Gastrocnemius medialis (tissue), 4 donors: ENCODE results near the gene MDGA2. TPM values are rescaled to one million over a fixed set of nuclear protein-coding genes. Genes with fewer than 3 reads are reported as not detected.

ENCODE experiments used
- ATAC-seq, 2 donors: fragments of 150-250 bp; one replicate each; pipeline ENCODE4 v1.9.1; 2016
- DNase-seq, 2 donors: peaks; one replicate each; pipeline ENCODE4 v3.0.0-alpha.2; 2019
- H3K27ac ChIP-seq, 4 donors: fragments of 200-600 bp; sonication (generic); 1 replicate in 1 of 4; 2 replicates in 3 of 4; pipeline ENCODE4 v1.5.1; 2016 to 2018; ENCODE audit warnings: mild to moderate bottlenecking in 2 of 4, moderate library complexity in 1 of 4
- H3K27me3 ChIP-seq, 3 donors: fragments of 200-600 bp; sonication (generic) in 2 of 3; 1 replicate in 1 of 3; 2 replicates in 2 of 3; pipeline versions ENCODE4 v1.5.1 to v1.6.0; 2016 to 2019; ENCODE audit warnings: mild to moderate bottlenecking in 1 of 3, moderate library complexity in 1 of 3
- H3K36me3 ChIP-seq, 2 donors: fragments of 200-600 bp; sonication (generic) in 1 of 2; one replicate each; pipeline ENCODE4 v1.5.1; 2017 to 2018
- H3K4me1 ChIP-seq, 2 donors: fragments of 200-600 bp; sonication (generic) in 1 of 2; one replicate each; pipeline ENCODE4 v1.5.1; 2016 to 2017; ENCODE audit warnings: mild to moderate bottlenecking in 2 of 2
- H3K4me3 ChIP-seq, 4 donors: fragments of 200-600 bp; sonication (generic) in 3 of 4; 1 replicate in 1 of 4; 2 replicates in 3 of 4; pipeline ENCODE4 v1.5.1; 2016 to 2019; ENCODE audit warnings: mild to moderate bottlenecking in 2 of 4
- H3K9me3 ChIP-seq, 3 donors: fragments of 200-600 bp; sonication (generic) in 2 of 3; 1 replicate in 1 of 3; 2 replicates in 2 of 3; pipeline ENCODE4 v1.5.1; 2016 to 2019
- POLR2A ChIP-seq, 2 donors: fragments of 450-650 bp; IDR thresholded peaks; one replicate each; pipeline ENCODE4 v1.6.1; 2017; ENCODE audit warnings: antibody characterized with exemption in 2 of 2, mild to moderate bottlenecking in 2 of 2, moderate library complexity in 2 of 2
- in situ Hi-C, 4 donors: fragments of 200-750 bp; cut with MboI; loops; one replicate each; pipeline versions ENCODE4 v1.15.0 to v1.8.0; 2017; ENCODE audit warnings: low sequenced_read_pairs in 4 of 4
- intact Hi-C: fragments of 100-400 bp; cut with DNase I; formaldehyde crosslinking; loops from one replicate; pipeline ENCODE4 v1.15.1; 2023; ENCODE audit warnings: low total_unique reads
- total RNA-seq, 4 donors: library from RNA; depleted of rRNA; stranded (reverse); fragments of >200 nt; gene quantifications; one replicate each; pipeline versions ENCODE4 v1.1.0 to v1.2.3, GENCODE V29; 2016
- TF ChIP-seq, protein P1 (sequence below), 5 experiments: fragments of 450-650 bp in 3 of 5; fragments of 200-600 bp in 2 of 5; sonication (generic) in 2 of 5; IDR thresholded peaks in 4 of 5; conservative IDR thresholded peaks in 1 of 5; 1 replicate in 4 of 5; 2 replicates in 1 of 5; pipeline ENCODE4 v1.5.1; 2016 to 2019; ENCODE audit warnings: antibody characterized with exemption in 5 of 5, mild to moderate bottlenecking in 3 of 5, moderate library complexity in 3 of 5

Gene MDGA2
- total RNA-seq, 4 donors from 2014 or later: not detected

DNA sequence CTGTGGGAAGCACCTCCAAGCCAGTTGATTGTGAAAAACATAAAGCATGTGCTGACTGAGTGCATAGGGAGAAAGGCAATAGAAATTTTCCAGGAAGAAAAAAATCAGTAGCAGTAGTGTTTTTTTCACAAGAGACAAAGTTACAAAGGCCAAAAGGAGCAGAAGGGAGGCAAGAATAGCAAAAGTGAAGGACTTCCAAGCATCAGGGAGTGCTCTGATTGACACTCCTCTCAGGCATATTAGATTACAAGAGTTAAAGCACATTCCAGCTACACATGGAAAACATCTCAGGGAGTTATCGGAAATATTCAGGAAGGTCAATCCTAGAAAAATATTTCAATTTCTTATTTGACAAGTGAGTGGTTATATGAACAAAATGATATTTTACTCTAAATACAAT is 508.0 kb downstream of the MDGA2 start:
- Histone ChIP-seq H3K4me1 (no peaks in the 10 kb centered on the region), H3K9me3 (no peaks in the 10 kb centered on the region), H3K36me3 (no peaks in the 10 kb centered on the region), H3K27ac (no peak overlapping the region), H3K27me3 (no peaks in the 10 kb centered on the region), H3K4me3 (no peak overlapping the region)
- no peak for TF ChIP-seq POLR2A (IDR thresholded peaks at IDR 0.05)
- TF ChIP-seq, protein P1, sequence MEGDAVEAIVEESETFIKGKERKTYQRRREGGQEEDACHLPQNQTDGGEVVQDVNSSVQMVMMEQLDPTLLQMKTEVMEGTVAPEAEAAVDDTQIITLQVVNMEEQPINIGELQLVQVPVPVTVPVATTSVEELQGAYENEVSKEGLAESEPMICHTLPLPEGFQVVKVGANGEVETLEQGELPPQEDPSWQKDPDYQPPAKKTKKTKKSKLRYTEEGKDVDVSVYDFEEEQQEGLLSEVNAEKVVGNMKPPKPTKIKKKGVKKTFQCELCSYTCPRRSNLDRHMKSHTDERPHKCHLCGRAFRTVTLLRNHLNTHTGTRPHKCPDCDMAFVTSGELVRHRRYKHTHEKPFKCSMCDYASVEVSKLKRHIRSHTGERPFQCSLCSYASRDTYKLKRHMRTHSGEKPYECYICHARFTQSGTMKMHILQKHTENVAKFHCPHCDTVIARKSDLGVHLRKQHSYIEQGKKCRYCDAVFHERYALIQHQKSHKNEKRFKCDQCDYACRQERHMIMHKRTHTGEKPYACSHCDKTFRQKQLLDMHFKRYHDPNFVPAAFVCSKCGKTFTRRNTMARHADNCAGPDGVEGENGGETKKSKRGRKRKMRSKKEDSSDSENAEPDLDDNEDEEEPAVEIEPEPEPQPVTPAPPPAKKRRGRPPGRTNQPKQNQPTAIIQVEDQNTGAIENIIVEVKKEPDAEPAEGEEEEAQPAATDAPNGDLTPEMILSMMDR (IDR thresholded peaks at IDR 0.05 in 4 of 5, conservative IDR thresholded peaks at IDR 0.05 in 1 of 5): no peak
- no peak for ATAC-seq
- in situ Hi-C loops: no loop called here
- intact Hi-C loops: no loop called here
- DNase-seq: no peak

DNA sequence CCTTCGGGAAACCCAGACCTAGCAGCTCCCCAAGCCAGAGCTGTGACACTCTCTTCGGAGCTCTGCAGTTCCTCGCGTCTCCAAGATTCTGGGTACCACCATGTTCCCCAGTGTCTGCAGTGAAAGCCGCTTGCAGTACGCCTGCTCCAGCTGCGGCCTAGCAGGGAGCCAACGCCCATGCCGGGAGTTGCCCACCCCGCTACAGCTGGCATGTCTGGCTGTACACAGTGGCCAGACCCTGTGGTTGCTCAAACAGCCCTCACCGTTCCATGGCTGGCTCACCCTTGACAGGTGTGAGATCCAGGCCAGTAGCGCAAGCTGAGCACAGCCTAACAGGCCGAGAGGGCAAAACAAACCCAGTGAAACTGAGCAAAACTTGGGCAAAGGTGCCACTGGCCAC is 520.0 kb downstream of the MDGA2 start:
- no peak for DNase-seq
- Histone ChIP-seq H3K9me3 (no peaks in the 10 kb centered on the region), H3K27me3 (no peaks in the 10 kb centered on the region), H3K4me3 (no peak overlapping the region), H3K4me1 (no peaks in the 10 kb centered on the region), H3K36me3 (no peaks in the 10 kb centered on the region), H3K27ac (no peak overlapping the region)
- intact Hi-C loops (no loop called here), in situ Hi-C loops (no loop called here)
- ATAC-seq: no peak
- no peak for TF ChIP-seq POLR2A (IDR thresholded peaks at IDR 0.05)
- TF ChIP-seq, protein P1 (IDR thresholded peaks at IDR 0.05 in 4 of 5, conservative IDR thresholded peaks at IDR 0.05 in 1 of 5): no peak

DNA sequence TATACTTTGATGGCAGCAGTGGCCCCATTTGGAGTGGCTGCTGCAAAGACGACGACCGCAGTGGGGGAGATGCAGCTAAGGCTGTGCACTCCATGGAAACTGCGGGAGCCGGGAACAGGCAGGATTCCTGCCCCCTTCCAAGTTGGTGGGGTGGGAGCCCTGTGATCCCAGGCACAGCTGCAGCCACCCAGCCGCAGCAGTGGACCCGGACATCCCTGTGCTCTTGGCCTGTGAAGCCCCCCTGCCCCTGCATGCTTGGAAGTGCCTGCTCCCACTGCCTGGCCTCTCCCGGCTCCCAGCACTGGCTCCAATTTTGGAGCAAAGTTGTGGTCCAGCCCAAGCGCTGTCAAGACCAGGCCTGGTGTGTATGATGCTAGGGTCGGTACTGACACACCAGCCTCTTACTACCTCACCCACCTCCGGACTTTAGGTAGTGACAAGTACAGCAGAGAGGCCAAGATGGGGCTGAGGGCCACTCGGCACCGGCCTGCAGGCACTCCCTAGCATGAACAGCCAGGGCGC is 521.1 kb downstream of the MDGA2 start:
- in situ Hi-C loops (no loop called here), intact Hi-C loops (no loop called here)
- Histone ChIP-seq H3K4me1 (no peaks in the 10 kb centered on the region), H3K9me3 (no peaks in the 10 kb centered on the region), H3K36me3 (no peaks in the 10 kb centered on the region), H3K27ac (no peak overlapping the region), H3K27me3 (no peaks in the 10 kb centered on the region), H3K4me3 (no peak overlapping the region)
- TF ChIP-seq, protein P1 (IDR thresholded peaks at IDR 0.05 in 4 of 5, conservative IDR thresholded peaks at IDR 0.05 in 1 of 5): no peak
- no peak for TF ChIP-seq POLR2A (IDR thresholded peaks at IDR 0.05)
- ATAC-seq: no peak
- DNase-seq: no peak

DNA sequence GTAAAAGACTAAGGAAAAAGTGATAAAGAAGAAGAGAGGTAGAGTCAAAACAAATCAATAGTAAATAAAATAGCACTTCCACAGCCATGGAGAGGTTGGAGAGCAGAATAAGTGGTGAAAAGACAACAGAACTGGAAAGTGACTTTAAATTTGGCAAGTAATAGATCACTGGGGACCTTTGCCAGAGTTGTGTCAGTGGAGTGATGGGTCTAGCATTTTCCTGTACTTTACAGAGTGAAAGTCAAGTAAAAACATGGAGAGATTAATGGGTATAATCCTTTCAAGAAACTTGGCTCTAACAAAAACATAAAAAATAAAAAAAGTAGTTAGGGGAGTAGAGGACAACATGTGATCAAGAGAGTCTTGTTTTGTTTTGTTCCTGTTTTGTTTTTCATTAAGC is 521.7 kb downstream of the MDGA2 start:
- Histone ChIP-seq H3K27ac (no peak overlapping the region), H3K4me3 (no peak overlapping the region), H3K36me3 (no peaks in the 10 kb centered on the region), H3K9me3 (no peaks in the 10 kb centered on the region), H3K27me3 (no peaks in the 10 kb centered on the region), H3K4me1 (no peaks in the 10 kb centered on the region)
- intact Hi-C loops (no loop called here), in situ Hi-C loops (no loop called here)
- DNase-seq (no peak), ATAC-seq (no peak)
- TF ChIP-seq, protein P1 (IDR thresholded peaks at IDR 0.05 in 4 of 5, conservative IDR thresholded peaks at IDR 0.05 in 1 of 5): no peak
- TF ChIP-seq POLR2A (IDR thresholded peaks at IDR 0.05): no peak

DNA sequence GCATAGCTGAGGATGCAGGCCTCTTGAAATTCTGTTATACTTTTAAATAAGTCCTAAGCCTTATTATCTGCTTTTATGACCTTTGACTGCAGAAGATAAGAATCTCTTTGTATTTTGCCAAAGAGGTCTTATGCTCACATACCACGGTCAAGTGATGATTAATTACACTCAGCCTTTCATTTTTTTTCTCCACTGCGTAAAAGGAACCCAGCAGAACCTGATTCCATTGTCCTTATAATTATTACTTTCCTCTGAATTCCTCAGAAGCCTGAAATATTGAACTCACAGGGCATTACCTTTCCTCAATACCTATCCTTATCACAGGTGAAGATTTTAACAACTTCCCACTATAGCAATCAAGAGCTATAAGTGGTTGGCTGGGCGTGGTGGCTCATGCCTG is 525.1 kb downstream of the MDGA2 start:
- intact Hi-C loops: no loop called here

More for the DNA sequence above, 525.1 kb downstream of the MDGA2 start:
- no peak for DNase-seq
- ATAC-seq: no peak
- Histone ChIP-seq H3K36me3 (no peaks in the 10 kb centered on the region), H3K4me3 (no peak overlapping the region), H3K27me3 (no peaks in the 10 kb centered on the region), H3K27ac (no peak overlapping the region), H3K9me3 (no peaks in the 10 kb centered on the region), H3K4me1 (no peaks in the 10 kb centered on the region)
- in situ Hi-C loops: no loop called here
- TF ChIP-seq, protein P1 (IDR thresholded peaks at IDR 0.05 in 4 of 5, conservative IDR thresholded peaks at IDR 0.05 in 1 of 5): no peak
- no peak for TF ChIP-seq POLR2A (IDR thresholded peaks at IDR 0.05)
